Endothelial cell of umbilical vein (primary cell): Measurements from ENCODE around the gene EPS8L2. TPM values are rescaled to one million over a fixed set of nuclear protein-coding genes. Genes with fewer than 3 reads are reported as not detected.

ENCODE experiments used
- BruUV-seq: library from RNA; stranded (reverse); fragments of 400-500 nt; replicated peaks from 2 replicates; lab custom pipeline; 2021; lab: Mats Ljungman, UMichigan
- CTCF ChIA-PET: fragments of 300-600, 350-600 bp; sonication (Branson Sonifier 250); formaldehyde crosslinking; loops from one replicate; lab custom pipeline; 2021; ENCODE audit warnings: antibody characterized with exemption, inconsistent platforms; lab: Charles Lee
- POLR2A ChIA-PET: fragments of 300-600, 350-600 bp; sonication (Branson Sonifier 250); formaldehyde crosslinking; loops from one replicate; lab custom pipeline; 2021; ENCODE audit warnings: antibody characterized with exemption, inconsistent platforms; lab: Charles Lee
- DNase-seq: peaks from one replicate; pipeline ENCODE4 v3.0.0-alpha.2; 2011; ENCODE audit warnings: low read depth, low spot score
- FAIRE-seq: peaks from 2 replicates; lab custom pipeline; 2011; peaks lifted over from hg19 to GRCh38; lab: Jason Lieb, UNC
- H2AFZ ChIP-seq: 2 replicates; pipeline ENCODE4 v1.6.0; 2012; ENCODE audit warnings: low read depth, low read length, control low read depth, inconsistent platforms
- H3K27ac ChIP-seq: 2 replicates; pipeline ENCODE4 v1.5.1; 2011; ENCODE audit warnings: low read depth, mild to moderate bottlenecking, control low read depth, low read length, moderate library complexity; ENCODE audit not compliant: insufficient read depth
- H3K27me3 ChIP-seq, 2 experiments: 2 replicates each; pipeline versions ENCODE4 v1.6.0 to v1.6.1; 2011; ENCODE audit warnings: low read length in 2 of 2, mixed read lengths in 1 of 2; ENCODE audit not compliant: control insufficient read depth in 2 of 2, insufficient read depth in 2 of 2
- H3K36me3 ChIP-seq, 2 experiments: 2 replicates in 1 of 2; 3 replicates in 1 of 2; pipeline ENCODE4 v1.5.1; 2011; ENCODE audit warnings: low read length in 2 of 2, mild to moderate bottlenecking in 1 of 2, moderate library complexity in 1 of 2; ENCODE audit not compliant: control insufficient read depth in 2 of 2, insufficient read depth in 2 of 2; ENCODE audit errors: extremely low read depth in 1 of 2
- H3K4me1 ChIP-seq: 3 replicates; pipeline ENCODE4 v1.5.1; 2011; ENCODE audit warnings: mild to moderate bottlenecking, low read length; ENCODE audit not compliant: control insufficient read depth, insufficient read depth; ENCODE audit errors: extremely low read depth
- H3K4me2 ChIP-seq: 2 replicates; pipeline ENCODE4 v1.6.1; 2011; ENCODE audit warnings: low read length, control low read depth, mixed read lengths; ENCODE audit not compliant: insufficient read depth
- H3K4me3 ChIP-seq, 3 experiments: fragments of 200-600 bp in 1 of 3; sonication (generic), shearing (Covaris generic) in 1 of 3; replicated peaks in 1 of 3; 2 replicates each; pipeline ENCODE4 v1.5.1; 2011 to 2016; ENCODE audit warnings: control low read depth in 3 of 3, low read length in 3 of 3, mild to moderate bottlenecking in 2 of 3, inconsistent platforms in 1 of 3, low read depth in 1 of 3, moderate library complexity in 1 of 3; ENCODE audit not compliant: insufficient read depth in 1 of 3
- H3K79me2 ChIP-seq: 2 replicates; pipeline ENCODE4 v1.6.0; 2012; ENCODE audit warnings: low read length, inconsistent platforms; ENCODE audit not compliant: control insufficient read depth, insufficient read depth
- H3K9ac ChIP-seq: replicated peaks from 2 replicates; pipeline ENCODE3; 2011; ENCODE audit warnings: low read length, control low read depth; ENCODE audit not compliant: insufficient read depth; ENCODE audit errors: extremely low read depth
- H3K9me1 ChIP-seq: replicated peaks from 3 replicates; pipeline ENCODE4 v1.6.0; 2011; ENCODE audit warnings: mild to moderate bottlenecking, low read length; ENCODE audit not compliant: control insufficient read depth, insufficient read depth; ENCODE audit errors: extremely low read depth
- H3K9me3 ChIP-seq: replicated peaks from 2 replicates; pipeline ENCODE4 v1.5.1; 2012; ENCODE audit warnings: low read length, inconsistent platforms; ENCODE audit not compliant: control insufficient read depth, insufficient read depth
- H4K20me1 ChIP-seq: replicated peaks from 2 replicates; pipeline ENCODE3; 2011; ENCODE audit warnings: mild to moderate bottlenecking, low read length; ENCODE audit not compliant: control insufficient read depth, insufficient read depth; ENCODE audit errors: extremely low read depth
- EZH2 ChIP-seq: IDR thresholded peaks from 2 replicates; pipeline ENCODE4 v1.6.1; 2012; ENCODE audit warnings: borderline replicate concordance, low read depth, mild to moderate bottlenecking, moderate library complexity, low read length, inconsistent platforms; ENCODE audit not compliant: severe bottlenecking
- FOS ChIP-seq: IDR thresholded peaks from 2 replicates; pipeline ENCODE4 v1.6.1; 2011; ENCODE audit warnings: mild to moderate bottlenecking, low read length, moderate library complexity, borderline replicate concordance; ENCODE audit not compliant: insufficient read depth
- GATA2 ChIP-seq: IDR thresholded peaks from 2 replicates; pipeline ENCODE4 v1.7.0; 2011; ENCODE audit warnings: low read depth, mild to moderate bottlenecking, moderate library complexity, mixed read lengths, low read length; ENCODE audit not compliant: insufficient read length, insufficient read depth
- JUN ChIP-seq: IDR thresholded peaks from 2 replicates; pipeline ENCODE4 v1.6.1; 2011; ENCODE audit warnings: borderline replicate concordance, low read depth; ENCODE audit not compliant: insufficient read length, insufficient read depth
- MYC ChIP-seq: IDR thresholded peaks from one replicate; pipeline ENCODE4 v1.6.1; 2011; ENCODE audit warnings: mild to moderate bottlenecking, low read depth, low read length
- POLR2A ChIP-seq: IDR thresholded peaks from 2 replicates; pipeline ENCODE4 v1.6.1; 2012; ENCODE audit warnings: low read depth, mild to moderate bottlenecking, control low read depth, low read length
- POLR2AphosphoS5 ChIP-seq: IDR thresholded peaks from 2 replicates; pipeline ENCODE4 v1.6.1; 2012; ENCODE audit warnings: low read depth, mild to moderate bottlenecking, control low read depth, low read length, moderate library complexity; ENCODE audit not compliant: insufficient read depth
- dilution Hi-C: fragments of 300-500 bp; cut with MboI; formaldehyde crosslinking; loops from one replicate; pipeline ENCODE4 v1.15.0; 2019; ENCODE audit warnings: low sequenced_read_pairs; ENCODE audit not compliant: extremely low pct_ligation_motif_present
- intact Hi-C: fragments of 100-400 bp; cut with micrococcal nuclease; formaldehyde crosslinking; loops from one replicate; pipeline ENCODE4 v1.10.0; 2022
- polyA plus RNA-seq, 4 experiments: library from polyadenylated mRNA; depleted of rRNA in 3 of 4; stranded (reverse) in 3 of 4; unstranded in 1 of 4; fragments of >200 nt; gene quantifications; 2 replicates each; pipeline versions ENCODE4 v1.2.1 to v1.2.3, GENCODE V29; 2011 to 2012; ENCODE audit warnings: missing spikeins in 1 of 4
- total RNA-seq: library from RNA; stranded (reverse); gene quantifications from 2 replicates; pipeline ENCODE4 v1.2.3, GENCODE V29; 2021
- TF ChIP-seq, protein P1 (sequence below), 2 donors: IDR thresholded peaks; 1 replicate in 1 of 2; 2 replicates in 1 of 2; pipeline ENCODE4 v1.5.1; 2011; ENCODE audit warnings: low read length in 2 of 2, mild to moderate bottlenecking in 2 of 2, moderate library complexity in 2 of 2, control low read depth in 1 of 2, inconsistent platforms in 1 of 2, low read depth in 1 of 2; ENCODE audit not compliant: insufficient read depth in 1 of 2; ENCODE audit errors: extremely low read depth in 1 of 2
- TF ChIP-seq, protein P2 (sequence below): IDR thresholded peaks from 2 replicates; pipeline ENCODE4 v1.6.1; 2011; ENCODE audit not compliant: insufficient read depth, insufficient read length

EPS8L2 gene
- total and polyA plus RNA-seq, 2 donors (not counting 3 experiments of a cell fraction or from before 2014, with no cell fraction given), result 5.2 to 12.5 TPM

DNA sequence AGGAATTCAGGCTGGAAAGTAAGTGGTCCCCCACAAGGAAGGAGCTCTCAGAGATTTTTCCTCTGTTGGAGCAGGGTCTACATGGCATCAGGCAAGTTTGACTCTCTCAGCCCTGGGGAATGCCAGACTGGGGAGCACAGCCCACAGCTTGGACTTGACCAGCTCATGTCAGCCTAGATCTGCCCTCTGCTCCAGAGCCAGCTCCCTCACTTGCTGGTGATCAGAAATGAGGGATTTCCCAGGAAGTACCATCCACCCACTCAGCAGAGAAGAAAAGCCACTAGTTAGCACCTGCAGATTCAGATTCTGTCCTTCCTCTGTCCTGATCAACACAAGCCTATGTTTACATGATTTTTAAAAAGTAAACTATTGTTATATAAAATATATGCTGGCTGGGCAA is 54.2 kb downstream of the EPS8L2 start:
- dilution Hi-C loops (no loop called here), intact Hi-C loops (no loop called here)
- POLR2A ChIA-PET, result no interaction called here

More for the DNA sequence above, 54.2 kb downstream of the EPS8L2 start:
- H3K9me3 ChIP-seq, result no peaks in the 10 kb centered on the region
- H3K36me3 ChIP-seq, result peaks cover 18 to 42% of the 10 kb centered on the region in 2 experiments
- H3K79me2 ChIP-seq, result peaks cover 17% of the 10 kb centered on the region
- BruUV-seq, result no TSS peak
- no peak overlapping the region for H3K9ac ChIP-seq
- TF ChIP-seq, protein P1, sequence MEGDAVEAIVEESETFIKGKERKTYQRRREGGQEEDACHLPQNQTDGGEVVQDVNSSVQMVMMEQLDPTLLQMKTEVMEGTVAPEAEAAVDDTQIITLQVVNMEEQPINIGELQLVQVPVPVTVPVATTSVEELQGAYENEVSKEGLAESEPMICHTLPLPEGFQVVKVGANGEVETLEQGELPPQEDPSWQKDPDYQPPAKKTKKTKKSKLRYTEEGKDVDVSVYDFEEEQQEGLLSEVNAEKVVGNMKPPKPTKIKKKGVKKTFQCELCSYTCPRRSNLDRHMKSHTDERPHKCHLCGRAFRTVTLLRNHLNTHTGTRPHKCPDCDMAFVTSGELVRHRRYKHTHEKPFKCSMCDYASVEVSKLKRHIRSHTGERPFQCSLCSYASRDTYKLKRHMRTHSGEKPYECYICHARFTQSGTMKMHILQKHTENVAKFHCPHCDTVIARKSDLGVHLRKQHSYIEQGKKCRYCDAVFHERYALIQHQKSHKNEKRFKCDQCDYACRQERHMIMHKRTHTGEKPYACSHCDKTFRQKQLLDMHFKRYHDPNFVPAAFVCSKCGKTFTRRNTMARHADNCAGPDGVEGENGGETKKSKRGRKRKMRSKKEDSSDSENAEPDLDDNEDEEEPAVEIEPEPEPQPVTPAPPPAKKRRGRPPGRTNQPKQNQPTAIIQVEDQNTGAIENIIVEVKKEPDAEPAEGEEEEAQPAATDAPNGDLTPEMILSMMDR (IDR thresholded peaks at IDR 0.05; ENCODE audit: extremely low read depth in 1 of 2, insufficient read depth in 1 of 2, low read depth in 1 of 2, low read length in 2 of 2), result no peak
- TF ChIP-seq POLR2A, result no peak
- no peak for TF ChIP-seq JUN
- TF ChIP-seq, protein P2, sequence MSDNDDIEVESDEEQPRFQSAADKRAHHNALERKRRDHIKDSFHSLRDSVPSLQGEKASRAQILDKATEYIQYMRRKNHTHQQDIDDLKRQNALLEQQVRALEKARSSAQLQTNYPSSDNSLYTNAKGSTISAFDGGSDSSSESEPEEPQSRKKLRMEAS, result no peak
- no peak for TF ChIP-seq EZH2
- no peak for TF ChIP-seq FOS
- no peak for TF ChIP-seq POLR2AphosphoS5
- TF ChIP-seq MYC, result no peak
- TF ChIP-seq GATA2, result no peak
- no peaks in the 10 kb centered on the region for H4K20me1 ChIP-seq
- H3K27ac ChIP-seq, result no peak overlapping the region
- no peak for FAIRE-seq
- no peak overlapping the region for H3K4me3 ChIP-seq
- no peaks in the 10 kb centered on the region for H3K27me3 ChIP-seq
- no peaks in the 10 kb centered on the region for H3K4me1 ChIP-seq
- H2AFZ ChIP-seq, result no peak overlapping the region
- CTCF ChIA-PET, result interaction anchor here (1.3 to 2.3 kb wide), 2 partner anchors 10 to 12 kb away, joined by 3 to 10 read pairs; partner anchors contain the start of gene TALDO1
- H3K4me2 ChIP-seq, result no peak overlapping the region
- no peaks in the 10 kb centered on the region for H3K9me1 ChIP-seq
- no peak for DNase-seq
